AG04449 (cell line): Measurements from ENCODE around the gene AK8.

Source experiments
- CTCF ChIA-PET: fragments of 350-600 bp; formaldehyde crosslinking; extraction: SDS; loops from one replicate; lab custom pipeline; 2021; ENCODE audit warnings: antibody characterized with exemption; lab: Yijun Ruan, JAX
- POLR2A ChIA-PET: fragments of 400-600, 350-600 bp; formaldehyde crosslinking; extraction: SDS; loops from one replicate; lab custom pipeline; 2020; ENCODE audit warnings: antibody characterized with exemption, inconsistent platforms; lab: Yijun Ruan, JAX
- DNase-seq: peaks from one replicate; pipeline ENCODE4 v3.0.0-alpha.2; 2010; ENCODE audit warnings: low read depth, low spot score
- H3K4me3 ChIP-seq: 2 replicates; pipeline ENCODE4 v1.5.1; 2011; ENCODE audit warnings: low read depth, mild to moderate bottlenecking, control low read depth, low read length
- TF ChIP-seq, protein P1 (sequence below): IDR thresholded peaks from one replicate; pipeline ENCODE4 v1.5.1; 2011; ENCODE audit warnings: mild to moderate bottlenecking, moderate library complexity, low read length, control low read depth, inconsistent platforms; ENCODE audit not compliant: insufficient read depth; ENCODE audit errors: missing control alignments

The AK8 gene

DNA sequence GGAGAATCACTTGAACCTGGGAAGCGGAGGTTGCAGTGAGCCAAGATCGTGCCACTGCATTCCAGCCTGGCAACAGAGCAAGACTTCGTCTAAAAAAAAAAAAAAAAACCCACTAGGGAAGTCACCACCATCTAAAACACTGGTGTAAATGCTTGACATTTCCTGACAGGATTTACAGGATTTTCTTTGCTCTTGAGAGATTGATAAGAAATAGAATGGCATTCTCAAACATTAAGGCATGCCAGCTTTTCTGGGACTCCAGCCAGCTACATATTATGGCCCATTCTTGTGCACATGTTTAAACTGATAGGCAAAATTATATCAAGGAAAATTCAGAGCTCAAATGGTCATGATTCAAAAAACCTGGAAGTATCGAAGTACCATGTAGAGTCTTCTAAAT, 179.1 kb downstream of the AK8 start:
- CTCF ChIA-PET = interaction anchor here (1.6 to 2.5 kb wide), 2 partner anchors 25 to 192 kb away, joined by 4 to 10 read pairs; no protein-coding TSS in a partner anchor
- no peak overlapping the region for H3K4me3 ChIP-seq
- TF ChIP-seq, protein P1, sequence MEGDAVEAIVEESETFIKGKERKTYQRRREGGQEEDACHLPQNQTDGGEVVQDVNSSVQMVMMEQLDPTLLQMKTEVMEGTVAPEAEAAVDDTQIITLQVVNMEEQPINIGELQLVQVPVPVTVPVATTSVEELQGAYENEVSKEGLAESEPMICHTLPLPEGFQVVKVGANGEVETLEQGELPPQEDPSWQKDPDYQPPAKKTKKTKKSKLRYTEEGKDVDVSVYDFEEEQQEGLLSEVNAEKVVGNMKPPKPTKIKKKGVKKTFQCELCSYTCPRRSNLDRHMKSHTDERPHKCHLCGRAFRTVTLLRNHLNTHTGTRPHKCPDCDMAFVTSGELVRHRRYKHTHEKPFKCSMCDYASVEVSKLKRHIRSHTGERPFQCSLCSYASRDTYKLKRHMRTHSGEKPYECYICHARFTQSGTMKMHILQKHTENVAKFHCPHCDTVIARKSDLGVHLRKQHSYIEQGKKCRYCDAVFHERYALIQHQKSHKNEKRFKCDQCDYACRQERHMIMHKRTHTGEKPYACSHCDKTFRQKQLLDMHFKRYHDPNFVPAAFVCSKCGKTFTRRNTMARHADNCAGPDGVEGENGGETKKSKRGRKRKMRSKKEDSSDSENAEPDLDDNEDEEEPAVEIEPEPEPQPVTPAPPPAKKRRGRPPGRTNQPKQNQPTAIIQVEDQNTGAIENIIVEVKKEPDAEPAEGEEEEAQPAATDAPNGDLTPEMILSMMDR = no peak
- no peak for DNase-seq
- POLR2A ChIA-PET = interaction anchor here (0.6 kb wide), 1 partner anchor 51 kb away, joined by 3 read pairs; no protein-coding TSS in a partner anchor

DNA sequence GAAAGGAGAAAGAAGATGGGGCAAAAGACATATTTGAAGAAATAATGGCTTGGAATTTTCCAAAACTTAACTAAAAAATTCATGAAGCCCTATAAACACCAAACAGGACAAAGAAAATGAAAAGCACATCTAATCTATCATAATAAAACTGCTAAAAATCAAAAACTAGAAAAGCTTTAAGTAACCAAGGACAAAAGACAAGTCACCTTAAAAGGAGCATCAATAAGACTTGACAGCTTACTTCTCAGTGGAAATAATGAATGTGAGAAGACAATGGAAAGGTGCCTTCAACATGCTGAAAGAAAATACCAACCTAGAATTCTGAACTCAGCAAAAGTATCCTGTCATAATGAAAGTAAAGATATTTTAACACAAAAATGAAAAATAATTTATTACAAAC, 180.9 kb downstream of the AK8 start:
- POLR2A ChIA-PET = no interaction called here
- DNase-seq = no peak
- TF ChIP-seq, protein P1 = no peak
- CTCF ChIA-PET = no interaction called here
- H3K4me3 ChIP-seq = no peak overlapping the region

DNA sequence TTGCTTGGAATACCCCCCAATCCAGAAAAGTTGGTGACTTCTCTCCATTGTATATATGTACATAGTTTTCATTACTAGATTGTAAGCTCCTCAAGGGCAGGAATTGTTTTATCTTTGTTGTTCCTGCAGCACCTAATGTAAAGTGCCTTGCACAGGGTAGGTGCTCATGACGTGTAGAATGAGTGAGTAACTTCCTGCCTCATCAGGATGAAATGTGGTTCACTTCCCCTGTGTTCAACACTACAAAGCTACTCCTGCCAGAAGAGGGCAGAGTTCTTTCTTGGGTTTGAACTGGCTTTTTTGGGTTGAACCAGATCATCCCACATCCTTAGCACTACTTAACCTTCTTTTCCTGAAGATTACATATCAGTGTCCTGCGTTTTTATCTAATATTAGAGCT, 183.9 kb downstream of the AK8 start:
- ChIA-PET CTCF (no interaction called here), POLR2A (no interaction called here)
- no peak overlapping the region for H3K4me3 ChIP-seq
- TF ChIP-seq, protein P1 = no peak
- DNase-seq = no peak

DNA sequence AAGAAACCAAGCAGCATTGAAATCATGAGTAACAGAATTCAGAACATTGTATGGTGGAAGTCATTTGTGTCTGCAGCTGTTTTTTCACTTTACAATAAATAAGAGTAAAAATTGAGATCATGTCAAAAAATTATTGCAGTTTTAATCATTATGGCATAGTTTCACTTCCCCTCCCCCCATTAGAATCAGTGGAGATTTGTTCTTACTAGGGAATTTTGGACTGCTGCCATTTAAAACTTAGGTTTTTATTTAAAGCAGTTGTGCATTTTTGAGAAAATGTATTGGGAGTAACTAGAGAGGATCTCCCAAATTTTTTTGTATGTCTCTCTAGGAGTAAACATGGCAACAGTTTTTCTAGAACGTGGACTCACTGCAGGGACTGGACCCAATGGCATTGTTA, 187.4 kb downstream of the AK8 start:
- no peak overlapping the region for H3K4me3 ChIP-seq
- DNase-seq = no peak
- TF ChIP-seq, protein P1 = no peak
- POLR2A ChIA-PET = no interaction called here
- CTCF ChIA-PET = no interaction called here

DNA sequence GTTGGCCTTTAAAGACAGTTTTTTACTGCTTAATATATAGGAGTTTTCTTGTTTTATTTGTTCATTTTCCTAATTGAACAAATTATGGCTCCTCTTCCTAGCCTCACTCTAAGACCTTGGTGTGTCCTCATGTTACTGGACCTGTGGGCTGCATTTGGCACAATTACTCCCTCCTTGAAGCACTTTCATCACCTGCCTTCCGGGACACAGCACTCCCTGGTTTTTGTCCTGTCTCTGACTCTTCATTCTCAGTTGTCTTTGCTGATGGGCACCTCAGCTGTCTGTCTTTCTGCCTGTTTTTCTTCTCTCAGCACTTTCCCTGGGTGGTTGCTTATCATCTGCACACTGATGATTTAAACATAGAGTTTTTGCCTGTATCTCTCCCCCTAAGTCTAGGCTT, 194.2 kb downstream of the AK8 start:
- TF ChIP-seq, protein P1 = no peak
- no peak for DNase-seq
- ChIA-PET CTCF (interaction anchor here (0.7 kb wide), 1 partner anchor 10 kb away, joined by 3 read pairs; no protein-coding TSS in a partner anchor), POLR2A (no interaction called here)
- no peak overlapping the region for H3K4me3 ChIP-seq

DNA sequence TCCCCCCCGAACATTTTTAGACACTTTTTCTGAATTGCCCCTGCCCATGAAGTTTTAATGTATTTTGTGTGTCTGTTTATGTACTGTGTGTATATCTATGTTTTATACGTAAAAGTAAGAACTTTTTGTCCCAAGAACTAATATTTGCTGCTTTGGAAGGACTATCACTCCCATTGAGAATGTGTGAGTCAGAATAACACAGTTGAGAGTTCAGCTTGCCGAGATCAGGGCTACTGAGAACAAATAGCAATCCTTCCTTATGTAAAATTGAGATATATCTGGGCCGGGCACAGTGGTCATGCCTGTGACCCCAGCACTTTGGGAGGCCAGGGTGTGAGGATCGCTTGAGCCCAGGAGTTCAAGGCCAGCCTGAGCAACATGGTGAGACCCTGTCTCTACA, 196.5 kb downstream of the AK8 start:
- TF ChIP-seq, protein P1 = no peak
- DNase-seq = no peak
- no peak overlapping the region for H3K4me3 ChIP-seq
- CTCF ChIA-PET = interaction anchor here (1.0 kb wide), 1 partner anchor 10 kb away, joined by 3 read pairs; no protein-coding TSS in a partner anchor
- POLR2A ChIA-PET = no interaction called here
